ENCODE measurements around the gene PCAT6.

GRCh38 chr1:202860744-202861419 is 50.1 kb downstream of the PCAT6 start:
- TF ChIP-seq POLR2A (IDR thresholded peaks at IDR 0.05) (no peak), CTCF (IDR thresholded peaks at IDR 0.05) (no peak), POLR2AphosphoS5 (IDR thresholded peaks at IDR 0.05) (no peak), EP300 (IDR thresholded peaks at IDR 0.05) (no peak)

All from suprapubic skin (tissue), 4 donors.